ENCODE measurements around the gene SLC23A2. TPM values are rescaled to one million over a fixed set of nuclear protein-coding genes. Genes with fewer than 3 reads are reported as not detected.

SLC23A2 gene
- polyA plus RNA-seq, 1 donor from 2014 or later = 38.3 TPM

- Histone ChIP-seq H3K9me2 (ENCODE audit: insufficient read depth, low read length) (no peaks in the 10 kb centered on the region), H3K27me3 (ENCODE audit: insufficient read depth, low read depth, low read length) (no peaks in the 10 kb centered on the region), H3K79me2 (replicated peaks; ENCODE audit: insufficient read depth, low read length) (no peaks in the 10 kb centered on the region), H3K27ac (ENCODE audit: low read length) (no peak overlapping the region), H3K4me3 (ENCODE audit: low read length) (no peak overlapping the region), H3K9me3 (ENCODE audit: low read length) (no peaks in the 10 kb centered on the region), H3K9ac (ENCODE audit: low read length) (no peak overlapping the region), H4K20me1 (ENCODE audit: insufficient read depth) (no peaks in the 10 kb centered on the region), H2AFZ (ENCODE audit: low read depth, low read length) (no peak overlapping the region), H3F3A (ENCODE audit: insufficient read depth, low read length, poor library complexity, severe bottlenecking) (no peaks in the 10 kb centered on the region), H3K4me2 (ENCODE audit: low read length) (no peak overlapping the region), H3K36me3 (ENCODE audit: insufficient read depth, low read length) (no peaks in the 10 kb centered on the region)
- no peak for TF ChIP-seq CTCF (IDR thresholded peaks at IDR 0.05; ENCODE audit: poor library complexity, severe bottlenecking)
- no peak for TF ChIP-seq EZH2 (IDR thresholded peaks at IDR 0.05; ENCODE audit: borderline replicate concordance, insufficient read depth, low read length, poor library complexity, severe bottlenecking)
- TF ChIP-seq RAD21 (conservative IDR thresholded peaks at IDR 0.05) = no peak
- TF ChIP-seq POLR2AphosphoS5 (IDR thresholded peaks at IDR 0.05) = no peak
- TF ChIP-seq SMC3 (conservative IDR thresholded peaks at IDR 0.05; ENCODE audit: poor library complexity) = no peak
- no peak for TF ChIP-seq EP300 (conservative IDR thresholded peaks at IDR 0.05; ENCODE audit: poor library complexity, severe bottlenecking)
- TF ChIP-seq REST (IDR thresholded peaks at IDR 0.05; ENCODE audit: borderline replicate concordance) = no peak
- no peak for TF ChIP-seq TAF1 (IDR thresholded peaks at IDR 0.05; ENCODE audit: low read depth)
- TF ChIP-seq MXI1 (conservative IDR thresholded peaks at IDR 0.05; ENCODE audit: poor library complexity, severe bottlenecking) = no peak
These were observed 115.4 kb downstream of the SLC23A2 start for GRCh38 chr20:4885877-4886276.

- no peak overlapping the region for H3K4me2 ChIP-seq (ENCODE audit: low read length)
- no peaks in the 10 kb centered on the region for H3K9me3 ChIP-seq (ENCODE audit: low read length)
- H3K4me3 ChIP-seq (ENCODE audit: low read length) = no peak overlapping the region
- H4K20me1 ChIP-seq (ENCODE audit: insufficient read depth) = no peaks in the 10 kb centered on the region
- no peak overlapping the region for H3K27ac ChIP-seq (ENCODE audit: low read length)
- no peaks in the 10 kb centered on the region for H3K9me2 ChIP-seq (ENCODE audit: insufficient read depth, low read length)
- H3K9ac ChIP-seq (ENCODE audit: low read length) = no peak overlapping the region
- no peaks in the 10 kb centered on the region for H3K36me3 ChIP-seq (ENCODE audit: insufficient read depth, low read length)
- H3K79me2 ChIP-seq (replicated peaks; ENCODE audit: insufficient read depth, low read length) = no peaks in the 10 kb centered on the region
- H3K27me3 ChIP-seq (ENCODE audit: insufficient read depth, low read depth, low read length) = no peaks in the 10 kb centered on the region
- no peak overlapping the region for H2AFZ ChIP-seq (ENCODE audit: low read depth, low read length)
- no peaks in the 10 kb centered on the region for H3F3A ChIP-seq (ENCODE audit: insufficient read depth, low read length, poor library complexity, severe bottlenecking)
- TF ChIP-seq SMC3 (conservative IDR thresholded peaks at IDR 0.05; ENCODE audit: poor library complexity) (no peak), REST (IDR thresholded peaks at IDR 0.05; ENCODE audit: borderline replicate concordance) (no peak), CTCF (IDR thresholded peaks at IDR 0.05; ENCODE audit: poor library complexity, severe bottlenecking) (no peak), RAD21 (conservative IDR thresholded peaks at IDR 0.05) (no peak), EZH2 (IDR thresholded peaks at IDR 0.05; ENCODE audit: borderline replicate concordance, insufficient read depth, low read length, poor library complexity, severe bottlenecking) (no peak), POLR2AphosphoS5 (IDR thresholded peaks at IDR 0.05) (no peak), TAF1 (IDR thresholded peaks at IDR 0.05; ENCODE audit: low read depth) (no peak), EP300 (conservative IDR thresholded peaks at IDR 0.05; ENCODE audit: poor library complexity, severe bottlenecking) (no peak)
These were observed 117.8 kb downstream of the SLC23A2 start for GRCh38 chr20:4883546-4883945.

All from neural cell (in vitro differentiated cells).